Fibroblast of the conjunctiva (primary cell): ENCODE data around the gene PPP1R27.

Experiments
- DNase-seq: peaks from one replicate; pipeline ENCODE4 v3.0.0-alpha.2; 2010; ENCODE audit warnings: low read depth

Gene PPP1R27

DNA sequence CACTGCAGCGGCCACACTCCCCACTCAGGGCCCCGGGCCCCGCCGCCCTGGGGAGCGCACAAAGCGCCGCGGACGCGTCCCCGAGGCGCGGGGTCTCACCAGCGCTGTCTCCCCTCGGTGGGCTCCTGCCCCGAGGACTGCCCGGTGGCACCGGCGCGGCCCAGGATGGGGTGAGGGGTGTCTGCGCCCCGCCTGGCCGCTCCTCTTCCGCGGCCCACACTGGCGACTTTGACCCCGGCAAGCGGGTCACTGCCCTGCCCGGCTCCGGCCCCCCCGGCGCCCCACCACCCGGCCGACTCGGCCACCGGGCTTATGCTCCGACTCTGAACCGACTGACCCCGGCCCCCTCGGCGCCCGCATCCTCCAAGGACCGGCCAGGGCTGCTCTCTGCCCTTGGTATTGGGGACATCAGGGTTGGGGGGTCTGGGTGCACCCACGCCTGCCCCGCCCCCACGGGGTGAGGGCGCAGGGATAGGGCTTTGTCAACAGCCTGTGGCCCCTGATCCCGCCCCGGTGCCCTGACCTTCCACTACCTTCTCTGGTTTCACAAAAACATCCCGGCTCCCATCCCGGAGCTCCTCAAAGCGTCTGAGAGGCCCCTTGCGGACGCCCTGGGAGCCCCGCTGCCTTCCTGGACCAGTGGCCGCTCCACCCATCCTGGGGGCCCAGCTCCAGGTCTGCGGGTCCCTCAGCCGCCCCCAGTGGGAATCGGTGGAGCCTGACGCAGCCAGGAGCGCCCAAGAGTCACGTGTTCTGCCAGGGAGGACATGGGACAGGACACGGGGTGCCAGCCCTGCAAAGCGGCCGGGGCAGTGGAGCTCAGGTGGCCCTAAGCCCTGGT, 30.1 kb downstream of the PPP1R27 start:
- no peak for DNase-seq

DNA sequence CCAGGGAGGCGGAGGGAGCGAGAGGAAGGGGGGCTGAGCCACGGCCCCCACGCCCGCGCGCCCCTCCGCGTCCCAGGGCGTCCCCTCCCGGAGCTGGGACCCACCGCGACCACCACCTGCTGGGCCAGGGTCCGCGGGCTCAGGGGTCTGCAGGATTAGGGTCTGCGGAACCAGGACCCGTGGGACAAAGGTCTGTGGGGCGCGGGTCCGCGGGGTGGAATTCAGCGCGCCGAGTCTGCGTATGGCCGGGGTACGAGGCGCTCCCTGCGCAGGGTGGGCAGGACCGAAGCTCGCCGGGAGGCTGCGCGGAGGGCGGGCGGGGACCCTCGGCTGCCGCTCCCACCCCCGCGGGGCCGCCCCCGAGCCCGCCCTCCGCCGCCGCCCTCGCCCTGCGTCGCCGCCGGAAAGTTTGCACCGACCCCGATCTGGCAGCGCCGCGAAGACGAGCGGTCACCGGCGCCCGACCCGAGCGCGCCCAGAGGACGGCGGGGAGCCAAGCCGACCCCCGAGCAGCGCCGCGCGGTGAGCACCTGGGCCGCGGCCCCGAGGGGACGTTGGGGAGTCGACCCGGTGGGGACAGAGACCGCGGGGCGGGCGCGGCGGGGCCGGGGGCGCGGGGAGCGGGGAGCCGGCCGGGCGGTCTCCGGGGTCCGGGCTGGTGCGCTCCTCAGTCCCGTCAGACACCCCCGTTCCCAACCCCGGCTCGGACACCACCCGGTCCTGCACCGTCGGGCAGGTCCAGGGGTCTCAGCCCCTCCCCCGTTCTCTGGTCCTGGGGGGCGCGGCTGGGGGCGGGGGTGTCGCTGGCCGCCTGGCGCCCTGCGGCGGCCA, 30.9 kb downstream of the PPP1R27 start, which contains the start of gene GCGR:
Gene GCGR, plus strand, starts transcription at position 423 of the 831 bp plus-strand sequence. CDS start 4,869 bp downstream, outside the sequence.
- no peak for DNase-seq

DNA sequence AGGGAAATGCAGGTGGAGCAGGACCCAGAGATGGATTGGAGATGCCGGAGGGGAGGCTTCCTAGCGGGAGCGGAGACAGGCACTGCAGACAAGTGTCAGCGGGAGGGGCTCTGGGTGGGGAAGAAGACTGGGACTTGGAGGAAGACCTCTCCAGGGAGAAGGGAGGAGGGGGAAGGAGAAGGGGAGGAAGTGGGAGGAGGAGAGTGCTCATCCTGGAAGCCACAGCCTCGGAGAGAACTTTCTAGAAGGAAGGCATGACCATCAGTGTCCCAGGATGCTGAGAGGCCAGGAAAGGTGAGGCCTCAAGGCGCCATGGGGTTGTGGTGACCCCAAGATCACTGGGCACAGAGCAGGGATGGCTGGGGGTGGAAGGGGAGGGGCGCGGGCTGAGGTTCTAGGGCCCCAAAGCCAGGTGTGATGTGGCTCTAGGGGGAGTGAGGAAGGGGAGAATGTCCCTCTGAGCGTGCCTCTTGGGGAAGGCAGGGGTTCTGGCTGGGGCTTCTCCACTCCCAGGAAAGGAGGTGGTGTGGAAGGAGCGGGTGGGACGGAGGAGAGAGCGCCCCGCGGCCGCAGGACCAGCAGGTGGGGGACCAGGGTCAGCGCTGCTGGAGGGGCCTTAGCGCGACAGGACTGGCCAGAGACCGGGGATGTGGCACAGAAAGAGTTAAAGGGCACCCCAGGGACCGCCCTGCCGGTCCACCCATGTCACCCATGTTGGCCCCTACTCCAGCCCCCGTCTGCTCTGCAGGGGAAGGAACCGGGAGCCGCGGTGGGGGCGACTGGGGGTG, 31.8 kb downstream of the PPP1R27 start:
- no peak for DNase-seq

DNA sequence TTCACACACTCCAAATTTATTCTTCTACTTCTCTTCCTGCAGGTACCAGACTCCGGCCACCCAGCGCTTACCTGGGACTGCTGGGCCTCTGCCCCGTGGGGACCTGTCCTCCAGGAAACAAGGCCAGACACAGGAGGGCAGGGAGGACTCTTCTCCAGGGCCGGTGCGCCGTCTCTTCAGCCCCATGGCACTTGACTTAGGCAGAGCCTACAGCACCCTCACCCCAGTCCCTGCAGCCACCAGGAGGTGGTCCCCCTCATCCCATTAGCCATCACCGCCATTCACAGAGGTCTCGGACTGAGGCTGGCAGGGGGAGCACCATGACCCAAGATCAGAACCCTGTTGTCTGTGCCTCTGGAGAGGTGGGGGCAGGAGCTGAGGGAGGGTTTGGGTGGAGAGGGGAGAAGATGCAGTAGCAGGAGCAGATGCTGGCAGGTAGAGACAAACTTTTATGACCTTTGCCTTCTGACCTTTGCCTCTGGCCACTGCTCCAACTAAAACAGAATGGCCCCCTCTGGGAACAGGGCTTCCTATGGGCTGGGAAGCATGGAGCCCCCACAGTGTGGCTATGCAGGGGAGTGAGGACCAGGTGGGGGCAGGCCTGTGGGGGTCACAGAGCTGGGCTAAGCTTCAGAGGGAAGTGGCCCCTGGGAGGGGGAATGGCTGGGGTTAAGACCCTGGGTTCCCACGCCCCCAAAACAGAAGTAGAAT, 32.6 kb downstream of the PPP1R27 start:
- DNase-seq: no peak

DNA sequence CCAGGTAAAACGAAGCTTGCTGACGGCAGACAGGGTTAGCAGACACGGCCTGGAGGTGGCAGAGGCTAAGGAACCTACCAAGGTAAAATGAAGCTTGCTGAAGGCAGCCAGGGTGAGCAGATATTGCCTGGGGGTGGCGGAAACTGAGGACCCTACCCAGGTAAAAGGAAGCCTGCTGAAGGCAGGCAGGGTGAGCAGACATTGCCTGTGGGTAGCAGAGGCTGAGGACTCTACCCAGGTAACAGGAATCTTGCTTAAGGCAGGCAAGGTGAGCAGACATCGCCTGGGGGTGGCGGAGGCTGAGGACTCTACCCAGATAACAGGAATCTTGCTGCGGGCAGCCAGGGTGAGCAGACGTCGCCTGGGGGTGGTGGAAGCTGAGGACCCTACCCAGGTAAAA, 33.5 kb downstream of the PPP1R27 start:
- no peak for DNase-seq

DNA sequence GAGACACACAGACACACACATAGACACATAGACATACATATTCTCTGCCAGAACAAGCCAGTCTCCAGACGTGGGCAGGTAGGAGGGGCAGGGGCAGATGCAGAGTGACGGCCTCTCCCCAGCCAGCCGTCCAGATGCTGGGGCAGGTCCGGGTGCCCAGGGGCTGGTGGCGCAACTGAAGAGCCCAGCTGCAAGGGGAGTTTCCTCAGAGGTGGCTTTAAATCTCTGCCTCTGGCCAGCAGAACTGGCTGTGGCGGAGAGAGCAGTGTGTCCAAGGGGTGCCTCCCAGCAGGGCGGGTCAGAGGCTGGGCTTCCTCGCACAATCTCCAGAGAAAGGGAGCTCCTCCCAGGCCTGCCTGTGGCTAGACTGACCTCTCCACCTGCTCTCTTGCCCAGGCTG, 40.3 kb downstream of the PPP1R27 start:
- no peak for DNase-seq

DNA sequence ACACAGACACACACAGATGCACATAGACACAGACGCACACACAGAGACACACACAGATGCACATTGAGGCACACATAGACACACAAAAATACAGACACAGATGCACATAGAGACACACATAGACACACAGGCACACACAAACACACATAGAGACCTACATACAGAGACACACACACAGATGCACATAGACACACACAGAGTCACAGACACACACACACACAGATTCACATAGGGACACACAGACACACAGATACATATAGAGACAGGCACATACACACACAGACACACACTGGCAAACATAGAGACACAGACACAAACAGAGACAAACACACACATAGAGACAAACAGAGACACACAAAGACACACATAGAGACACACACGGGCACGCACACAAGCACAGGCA, 40.8 kb downstream of the PPP1R27 start:
- no peak for DNase-seq

DNA sequence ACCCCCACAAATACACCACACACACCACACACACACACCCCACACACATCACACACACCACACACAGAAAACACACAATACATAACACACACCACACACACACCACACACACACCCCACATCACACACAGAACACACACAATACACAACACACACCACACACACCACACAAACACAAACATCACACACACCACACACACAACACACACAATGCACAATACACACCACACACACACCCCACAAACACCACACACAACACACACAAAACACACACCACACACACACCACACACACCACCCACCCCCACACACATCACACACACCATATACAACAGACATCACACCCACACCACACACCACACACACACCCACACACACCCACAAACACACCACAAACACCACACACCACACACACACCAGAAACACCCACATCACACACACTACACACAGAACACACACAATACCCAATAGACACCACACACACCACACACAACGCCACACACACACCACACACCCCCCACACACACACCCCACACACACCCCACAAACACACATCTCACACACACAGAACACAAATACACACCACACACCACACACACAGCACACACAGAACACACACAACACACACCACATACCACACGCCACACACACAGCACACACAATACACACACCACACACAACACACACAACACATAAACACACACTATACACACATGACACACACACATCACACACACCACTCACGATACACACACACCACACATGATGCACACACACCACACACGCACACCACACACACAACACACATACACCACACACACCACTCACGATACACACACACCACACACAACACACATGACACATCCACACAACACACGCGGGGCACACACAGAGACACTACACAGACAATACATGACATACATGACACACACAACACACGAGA, 41.9 kb downstream of the PPP1R27 start:
- no peak for DNase-seq
